Neural progenitor cell (in vitro differentiated cells): ENCODE results near the gene RHOV.

Source experiments
- EZH2phosphoT487 ChIP-seq: fragments of 200-600 bp; sonication (generic); IDR thresholded peaks from 2 replicates; pipeline ENCODE4 v1.6.1; 2017; ENCODE audit warnings: antibody characterized with exemption
- TF ChIP-seq, protein P1 (sequence below): fragments of 200-600 bp; sonication (generic); IDR thresholded peaks from 2 replicates; pipeline ENCODE4 v1.5.1; 2017; ENCODE audit warnings: antibody characterized with exemption, mild to moderate bottlenecking

DNA sequence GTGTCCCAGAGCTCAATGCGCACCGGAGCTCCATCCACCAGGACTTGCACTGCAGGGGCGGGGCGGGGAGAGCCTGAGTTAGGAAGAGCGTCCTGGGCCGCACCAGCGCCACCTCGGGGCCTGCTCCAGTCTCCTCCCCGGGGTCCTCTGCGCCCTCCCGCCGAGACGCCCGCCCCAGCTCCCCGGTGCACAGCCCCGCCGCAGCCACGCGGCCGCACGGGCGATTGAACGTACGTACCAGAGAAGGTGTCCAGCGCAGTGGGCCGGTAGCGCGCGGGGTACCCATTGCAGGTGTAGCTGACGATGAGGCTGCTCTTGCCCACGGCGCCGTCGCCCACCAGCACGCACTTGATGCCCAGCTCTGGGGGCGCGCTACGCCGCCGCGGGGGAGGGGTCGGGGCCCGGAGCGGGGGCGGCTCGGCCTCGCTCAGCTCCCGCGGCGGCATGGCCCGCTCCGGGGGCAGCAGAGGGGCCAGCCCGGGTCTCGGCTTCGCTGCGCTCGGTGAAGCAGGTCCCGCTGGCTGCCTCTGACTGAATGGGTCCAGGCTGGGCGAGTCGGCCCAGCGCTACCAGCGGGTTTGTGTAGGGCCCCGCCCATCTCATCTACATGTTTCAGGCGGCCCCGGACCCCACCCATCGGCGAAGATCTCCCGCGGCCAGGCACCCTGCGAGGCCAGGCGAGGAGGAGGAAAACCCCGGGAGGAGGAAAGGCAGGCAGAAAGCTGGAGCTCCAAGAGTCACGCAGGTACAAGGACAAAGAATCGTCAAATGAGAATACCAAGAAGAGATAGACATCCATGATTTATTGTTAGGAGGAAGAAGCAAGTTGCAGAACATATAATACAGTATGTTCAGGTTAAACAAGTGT lies at the start of gene RHOV:
- TF ChIP-seq, protein P1, sequence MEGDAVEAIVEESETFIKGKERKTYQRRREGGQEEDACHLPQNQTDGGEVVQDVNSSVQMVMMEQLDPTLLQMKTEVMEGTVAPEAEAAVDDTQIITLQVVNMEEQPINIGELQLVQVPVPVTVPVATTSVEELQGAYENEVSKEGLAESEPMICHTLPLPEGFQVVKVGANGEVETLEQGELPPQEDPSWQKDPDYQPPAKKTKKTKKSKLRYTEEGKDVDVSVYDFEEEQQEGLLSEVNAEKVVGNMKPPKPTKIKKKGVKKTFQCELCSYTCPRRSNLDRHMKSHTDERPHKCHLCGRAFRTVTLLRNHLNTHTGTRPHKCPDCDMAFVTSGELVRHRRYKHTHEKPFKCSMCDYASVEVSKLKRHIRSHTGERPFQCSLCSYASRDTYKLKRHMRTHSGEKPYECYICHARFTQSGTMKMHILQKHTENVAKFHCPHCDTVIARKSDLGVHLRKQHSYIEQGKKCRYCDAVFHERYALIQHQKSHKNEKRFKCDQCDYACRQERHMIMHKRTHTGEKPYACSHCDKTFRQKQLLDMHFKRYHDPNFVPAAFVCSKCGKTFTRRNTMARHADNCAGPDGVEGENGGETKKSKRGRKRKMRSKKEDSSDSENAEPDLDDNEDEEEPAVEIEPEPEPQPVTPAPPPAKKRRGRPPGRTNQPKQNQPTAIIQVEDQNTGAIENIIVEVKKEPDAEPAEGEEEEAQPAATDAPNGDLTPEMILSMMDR: peak; percentile 50
- no peak for TF ChIP-seq EZH2phosphoT487
